Skeletal muscle tissue (tissue), 4 donors: ENCODE measurements around the gene C6orf141. TPM values are rescaled to one million over a fixed set of nuclear protein-coding genes. Genes with fewer than 3 reads are reported as not detected.

Source experiments
- H3K27ac ChIP-seq: one replicate; pipeline ENCODE4 v1.7.0; 2013; ENCODE audit warnings: mild to moderate bottlenecking, low read depth, low read length, inconsistent platforms
- H3K27me3 ChIP-seq, 3 donors: one replicate each; pipeline ENCODE4 v1.7.0; 2013; ENCODE audit warnings: low read length in 3 of 3; ENCODE audit not compliant: control insufficient read depth in 3 of 3, insufficient read depth in 3 of 3
- H3K36me3 ChIP-seq, 3 donors: one replicate each; pipeline ENCODE4 v1.7.0; 2013; ENCODE audit warnings: low read length in 3 of 3; ENCODE audit not compliant: control insufficient read depth in 3 of 3, insufficient read depth in 3 of 3
- H3K4me1 ChIP-seq, 3 donors: one replicate each; pipeline ENCODE4 v1.7.0; 2013; ENCODE audit warnings: low read length in 3 of 3, mild to moderate bottlenecking in 3 of 3; ENCODE audit not compliant: control insufficient read depth in 3 of 3, insufficient read depth in 3 of 3
- H3K4me3 ChIP-seq, 3 donors: one replicate each; pipeline ENCODE4 v1.7.0; 2013; ENCODE audit warnings: low read length in 3 of 3
- H3K9ac ChIP-seq, 3 donors: one replicate each; pipeline ENCODE4 v1.7.0; 2013; ENCODE audit warnings: low read length in 3 of 3, mild to moderate bottlenecking in 3 of 3, moderate library complexity in 2 of 3, low read depth in 1 of 3
- H3K9me3 ChIP-seq, 3 donors: one replicate each; pipeline ENCODE4 v1.7.0; 2013; ENCODE audit warnings: low read length in 3 of 3; ENCODE audit not compliant: control insufficient read depth in 3 of 3
- total RNA-seq: library from RNA; depleted of rRNA; stranded (reverse); fragments of >200 nt; gene quantifications from one replicate; pipeline ENCODE4 v1.2.3, GENCODE V29; 2014
- donor health status: Osteomylitis.

Gene C6orf141
- total RNA-seq, 1 donor from 2014 or later, result 2.1 TPM

DNA sequence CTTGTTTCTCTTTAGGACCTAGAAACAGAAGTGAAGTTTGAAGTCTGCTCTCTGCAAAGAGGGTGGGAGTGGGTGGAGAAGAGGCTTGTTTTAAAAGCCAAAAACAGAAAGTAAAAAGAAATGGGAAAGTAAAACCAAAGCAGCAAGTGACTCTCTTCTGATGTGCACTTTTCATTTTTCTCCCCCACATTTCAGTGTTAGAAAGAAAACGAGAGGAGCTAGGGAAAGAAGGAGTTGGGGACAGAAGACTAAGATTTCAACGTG, 1.3 kb downstream of the C6orf141 start:
- Histone ChIP-seq H3K27me3 (peaks cover 17 to 27% (median 21%) of the 10 kb centered on the region in 3 donors), H3K27ac (no peak overlapping the region), H3K36me3 (no peaks in the 10 kb centered on the region), H3K4me1 (peaks cover 7 to 17% (median 15%) of the 10 kb centered on the region in 3 donors), H3K4me3 (peak overlapping the region in 2 of 3 donors; percentile 65 to 70), H3K9me3 (no peaks in the 10 kb centered on the region), H3K9ac (no peak overlapping the region)

DNA sequence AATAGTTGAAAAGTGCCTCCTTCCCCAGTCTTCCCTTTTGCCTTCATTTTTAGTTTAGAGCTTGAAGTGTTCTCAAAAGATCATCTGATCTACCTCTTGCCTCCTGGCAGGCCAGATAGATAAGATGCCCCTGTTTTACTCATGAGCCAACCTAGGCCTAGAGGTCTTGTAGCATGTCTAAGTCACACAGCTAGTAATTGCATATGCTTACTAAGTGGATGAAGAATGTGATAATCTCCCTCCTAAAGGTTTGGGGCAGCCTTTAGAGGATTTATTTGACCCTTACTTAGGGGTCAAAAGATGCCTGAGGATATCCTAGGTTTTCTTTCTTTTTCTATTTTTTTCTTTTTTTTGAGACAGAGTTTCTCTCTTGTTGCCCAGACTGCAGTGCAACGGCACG, 2.1 kb downstream of the C6orf141 start:
- Histone ChIP-seq H3K9me3 (no peaks in the 10 kb centered on the region), H3K36me3 (no peaks in the 10 kb centered on the region), H3K27me3 (peaks cover 17 to 27% (median 21%) of the 10 kb centered on the region in 3 donors), H3K4me3 (no peak overlapping the region), H3K27ac (no peak overlapping the region), H3K9ac (no peak overlapping the region), H3K4me1 (peaks cover 7 to 17% (median 15%) of the 10 kb centered on the region in 3 donors)

DNA sequence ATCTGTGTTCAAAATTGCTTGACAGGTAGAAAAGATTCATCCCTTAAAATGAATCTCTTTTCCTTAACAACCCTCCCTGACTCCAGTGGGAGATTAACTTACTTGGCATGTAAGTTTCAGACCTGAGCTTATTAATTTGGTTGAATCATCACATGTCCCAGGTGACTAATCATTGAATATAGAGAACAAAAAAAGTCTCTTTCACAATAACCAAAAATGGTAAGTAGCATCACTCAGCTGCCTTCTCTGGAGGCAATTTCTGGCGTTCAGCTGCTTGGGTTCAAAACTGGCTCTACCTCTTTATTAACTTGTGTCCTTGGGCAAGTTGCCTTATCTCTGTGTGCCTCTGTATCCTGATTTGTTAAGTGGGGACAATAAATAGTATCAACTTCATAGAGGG, 2.9 kb downstream of the C6orf141 start:
- H3K9ac ChIP-seq, result no peak overlapping the region
- H3K36me3 ChIP-seq, result no peaks in the 10 kb centered on the region
- H3K4me3 ChIP-seq, result no peak overlapping the region
- peaks cover 7 to 17% (median 15%) of the 10 kb centered on the region in 3 donors for H3K4me1 ChIP-seq
- peaks cover 17 to 27% (median 21%) of the 10 kb centered on the region in 3 donors for H3K27me3 ChIP-seq
- H3K27ac ChIP-seq, result no peak overlapping the region
- no peaks in the 10 kb centered on the region for H3K9me3 ChIP-seq

DNA sequence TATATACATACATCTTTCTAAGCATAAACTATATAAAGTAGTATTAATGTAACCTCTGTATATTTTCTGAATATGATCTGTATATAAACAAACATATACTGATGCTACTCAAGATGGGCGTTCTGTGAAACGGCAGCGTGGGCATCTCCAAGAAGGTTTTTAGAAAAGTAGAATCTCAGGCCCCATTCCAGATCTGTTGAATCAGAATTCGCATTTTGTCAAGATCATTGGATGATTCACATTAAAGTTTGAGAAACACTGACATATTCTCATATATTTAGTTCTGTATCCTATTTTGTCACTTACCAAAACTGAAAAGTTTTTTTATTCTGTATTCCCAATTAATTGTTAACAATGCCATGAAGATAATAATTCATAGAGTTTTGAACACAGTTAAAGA, 5.5 kb downstream of the C6orf141 start:
- Histone ChIP-seq H3K9me3 (no peaks in the 10 kb centered on the region), H3K4me1 (peaks cover 6 to 8% (median 7%) of the 10 kb centered on the region in 3 donors), H3K36me3 (no peaks in the 10 kb centered on the region), H3K27ac (no peak overlapping the region), H3K4me3 (no peak overlapping the region), H3K9ac (no peak overlapping the region), H3K27me3 (peaks cover 7 to 10% (median 7%) of the 10 kb centered on the region in 3 donors)

DNA sequence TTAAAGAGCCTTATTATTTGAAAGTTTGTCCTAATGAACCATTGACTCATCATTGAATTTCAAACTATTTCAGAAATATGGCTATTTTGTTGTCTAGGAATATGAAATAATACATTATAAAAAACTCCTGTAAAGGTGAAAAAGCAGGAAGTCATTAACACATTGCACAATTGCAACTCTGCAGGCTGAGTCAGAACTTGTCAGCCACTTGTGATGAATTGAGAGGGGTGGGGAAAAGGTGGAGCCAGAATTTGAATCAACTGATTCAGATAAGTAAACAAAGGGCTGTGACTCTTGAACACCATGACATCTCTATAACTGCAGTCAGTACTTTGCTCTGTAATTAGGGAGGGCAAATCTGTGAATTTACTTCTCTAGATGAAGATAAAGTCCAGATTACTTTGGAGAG, 6.0 kb downstream of the C6orf141 start:
- H3K4me1 ChIP-seq, result peaks cover under 1 to 3% (median 2%) of the 10 kb centered on the region in 3 donors
- H3K27me3 ChIP-seq, result peaks cover 2 to 5% (median 2%) of the 10 kb centered on the region in 3 donors
- H3K9ac ChIP-seq, result no peak overlapping the region
- H3K9me3 ChIP-seq, result no peaks in the 10 kb centered on the region
- H3K36me3 ChIP-seq, result no peaks in the 10 kb centered on the region
- H3K27ac ChIP-seq, result no peak overlapping the region
- no peak overlapping the region for H3K4me3 ChIP-seq

DNA sequence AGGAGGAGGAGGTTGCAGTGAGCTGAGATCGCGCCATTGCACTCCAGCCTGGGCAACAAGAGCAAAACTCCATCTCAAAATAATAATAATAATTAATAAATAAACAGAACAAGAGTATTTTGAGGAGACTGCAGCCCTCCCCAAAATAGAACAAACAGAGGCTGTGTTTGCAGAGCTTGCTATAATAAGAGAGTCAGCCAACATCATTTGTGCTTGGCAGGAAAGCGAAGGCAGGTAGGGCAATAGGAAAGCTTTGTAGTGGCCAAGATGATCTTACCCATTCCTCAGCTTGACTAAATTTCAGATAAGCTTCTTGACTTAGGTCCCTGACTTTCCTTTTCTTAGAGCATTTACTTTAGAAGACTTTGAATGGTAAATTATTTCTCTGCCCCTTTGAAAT, 6.7 kb downstream of the C6orf141 start:
- Histone ChIP-seq H3K4me3 (no peak overlapping the region), H3K9me3 (no peaks in the 10 kb centered on the region), H3K36me3 (no peaks in the 10 kb centered on the region), H3K27ac (no peak overlapping the region), H3K27me3 (peaks cover 0 to 3% (median 0%) of the 10 kb centered on the region in 3 donors), H3K4me1 (no peaks in the 10 kb centered on the region), H3K9ac (no peak overlapping the region)

DNA sequence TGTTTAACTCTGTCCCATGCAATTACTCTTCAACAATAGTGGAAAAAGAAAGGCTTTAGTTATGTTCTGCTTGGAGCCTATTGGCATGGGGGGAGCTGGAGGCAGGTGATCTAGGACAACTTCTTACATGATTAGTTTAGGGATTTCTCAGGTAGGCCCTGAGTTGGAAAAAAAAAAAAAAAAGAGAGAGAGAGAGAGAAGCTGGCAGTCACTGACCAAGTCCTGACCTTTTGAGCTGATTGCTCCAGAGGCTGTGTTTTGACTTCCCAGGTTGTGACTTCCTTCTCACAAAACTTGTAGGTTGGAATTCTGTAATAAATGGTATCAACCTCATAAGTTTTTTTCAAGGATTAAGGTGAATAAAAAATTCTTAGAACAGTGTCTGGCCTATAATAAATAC, 7.8 kb downstream of the C6orf141 start:
- Histone ChIP-seq H3K36me3 (no peaks in the 10 kb centered on the region), H3K9ac (no peak overlapping the region), H3K27ac (no peak overlapping the region), H3K4me1 (no peaks in the 10 kb centered on the region), H3K4me3 (no peak overlapping the region), H3K9me3 (no peaks in the 10 kb centered on the region), H3K27me3 (peaks cover 0 to under 1% (median 0%) of the 10 kb centered on the region in 3 donors)

DNA sequence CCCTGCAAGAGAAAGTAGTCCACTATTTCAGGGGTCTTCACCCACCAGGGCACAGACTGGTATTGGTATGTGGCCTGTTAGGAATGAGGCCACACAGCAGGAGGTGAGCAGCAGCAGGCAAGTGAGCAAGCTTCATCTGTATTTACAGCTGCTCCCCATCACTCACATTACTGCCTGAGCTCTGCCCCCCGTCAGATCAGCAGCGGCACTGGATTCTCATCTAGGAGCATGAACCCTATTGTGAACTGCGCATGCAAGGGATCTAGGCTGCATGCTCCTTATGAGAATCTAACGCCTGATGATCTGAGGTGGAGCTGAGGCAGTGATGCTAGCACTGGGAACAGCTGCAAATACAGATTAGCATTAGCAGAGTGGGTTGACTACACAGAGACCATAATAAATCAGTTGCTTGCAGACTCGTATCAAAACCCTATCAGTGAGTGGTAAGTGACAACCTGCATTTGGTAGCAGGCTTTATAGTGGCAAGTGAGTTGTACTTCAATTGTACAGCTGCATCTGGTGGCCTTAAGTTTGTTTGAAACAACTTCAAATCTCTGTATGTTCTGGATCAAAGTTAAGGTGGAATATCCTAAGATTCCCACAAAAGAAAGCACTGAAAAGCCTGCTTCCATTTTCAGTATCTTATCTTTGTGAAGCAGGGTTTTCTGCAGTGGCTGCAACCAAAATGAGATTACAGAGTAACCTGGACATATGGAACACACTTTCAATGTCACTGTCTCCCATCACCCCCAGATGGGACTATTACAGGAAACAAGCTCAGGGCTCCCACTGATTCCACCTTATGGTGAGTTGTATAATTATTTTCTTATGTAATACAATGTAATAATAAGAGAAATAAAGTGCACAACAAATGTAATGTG, 12.8 kb downstream of the C6orf141 start:
- Histone ChIP-seq H3K9ac (no peak overlapping the region), H3K4me3 (no peak overlapping the region), H3K27ac (no peak overlapping the region), H3K9me3 (no peaks in the 10 kb centered on the region), H3K36me3 (no peaks in the 10 kb centered on the region), H3K27me3 (no peaks in the 10 kb centered on the region), H3K4me1 (no peaks in the 10 kb centered on the region)

DNA sequence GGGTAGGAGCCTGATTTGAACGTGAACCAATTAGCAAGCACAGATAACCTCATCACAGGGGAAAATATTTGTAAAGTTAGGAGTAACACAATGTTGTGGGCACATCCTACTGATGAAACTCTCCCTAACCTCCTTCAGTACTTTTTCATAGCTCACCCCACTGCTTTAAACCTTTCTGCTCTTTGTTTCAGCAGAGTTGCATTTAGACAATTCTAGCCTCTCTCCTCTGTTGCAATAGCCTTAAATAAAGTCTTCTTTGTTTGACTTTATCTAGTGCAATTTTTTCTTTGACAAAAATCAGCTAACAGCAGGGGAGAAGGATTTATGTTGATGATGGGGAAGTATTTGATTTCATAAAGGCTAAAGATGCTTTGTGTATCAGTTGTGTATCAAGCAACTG, 14.1 kb downstream of the C6orf141 start:
- Histone ChIP-seq H3K4me3 (no peak overlapping the region), H3K9ac (no peak overlapping the region), H3K36me3 (no peaks in the 10 kb centered on the region), H3K27me3 (no peaks in the 10 kb centered on the region), H3K27ac (no peak overlapping the region), H3K9me3 (no peaks in the 10 kb centered on the region), H3K4me1 (no peaks in the 10 kb centered on the region)

DNA sequence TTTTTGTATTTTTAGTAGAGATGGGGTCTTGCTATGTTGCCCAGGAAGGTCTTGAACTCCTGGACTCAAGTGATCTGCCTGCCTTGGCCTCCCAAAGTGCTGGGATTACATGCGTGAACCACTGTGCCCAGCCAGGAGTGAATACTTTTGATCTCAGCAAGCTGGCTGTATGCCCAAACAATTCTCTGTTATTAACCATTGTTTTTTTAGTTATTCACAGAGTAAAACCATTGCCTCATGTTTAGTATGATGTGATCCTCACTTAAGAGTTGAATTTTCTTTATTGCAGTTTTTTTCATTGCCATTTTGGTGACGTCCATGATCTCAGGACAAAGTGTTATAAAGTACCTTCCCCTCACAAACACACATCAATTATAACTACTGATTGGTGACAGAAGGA, 14.8 kb downstream of the C6orf141 start:
- H3K27ac ChIP-seq, result no peak overlapping the region
- H3K9ac ChIP-seq, result no peak overlapping the region
- no peak overlapping the region for H3K4me3 ChIP-seq
- H3K4me1 ChIP-seq, result no peaks in the 10 kb centered on the region
- H3K9me3 ChIP-seq, result no peaks in the 10 kb centered on the region
- H3K36me3 ChIP-seq, result no peaks in the 10 kb centered on the region
- H3K27me3 ChIP-seq, result no peaks in the 10 kb centered on the region
